ENCODE data around the gene UBE2C. TPM values are rescaled to one million over a fixed set of nuclear protein-coding genes. Genes with fewer than 3 reads are reported as not detected.

Gene UBE2C
- total and polyA plus RNA-seq, 2 donors (not counting 1 experiment from before 2014, with no cell fraction given), result 0.54 to 2.4 TPM

DNA sequence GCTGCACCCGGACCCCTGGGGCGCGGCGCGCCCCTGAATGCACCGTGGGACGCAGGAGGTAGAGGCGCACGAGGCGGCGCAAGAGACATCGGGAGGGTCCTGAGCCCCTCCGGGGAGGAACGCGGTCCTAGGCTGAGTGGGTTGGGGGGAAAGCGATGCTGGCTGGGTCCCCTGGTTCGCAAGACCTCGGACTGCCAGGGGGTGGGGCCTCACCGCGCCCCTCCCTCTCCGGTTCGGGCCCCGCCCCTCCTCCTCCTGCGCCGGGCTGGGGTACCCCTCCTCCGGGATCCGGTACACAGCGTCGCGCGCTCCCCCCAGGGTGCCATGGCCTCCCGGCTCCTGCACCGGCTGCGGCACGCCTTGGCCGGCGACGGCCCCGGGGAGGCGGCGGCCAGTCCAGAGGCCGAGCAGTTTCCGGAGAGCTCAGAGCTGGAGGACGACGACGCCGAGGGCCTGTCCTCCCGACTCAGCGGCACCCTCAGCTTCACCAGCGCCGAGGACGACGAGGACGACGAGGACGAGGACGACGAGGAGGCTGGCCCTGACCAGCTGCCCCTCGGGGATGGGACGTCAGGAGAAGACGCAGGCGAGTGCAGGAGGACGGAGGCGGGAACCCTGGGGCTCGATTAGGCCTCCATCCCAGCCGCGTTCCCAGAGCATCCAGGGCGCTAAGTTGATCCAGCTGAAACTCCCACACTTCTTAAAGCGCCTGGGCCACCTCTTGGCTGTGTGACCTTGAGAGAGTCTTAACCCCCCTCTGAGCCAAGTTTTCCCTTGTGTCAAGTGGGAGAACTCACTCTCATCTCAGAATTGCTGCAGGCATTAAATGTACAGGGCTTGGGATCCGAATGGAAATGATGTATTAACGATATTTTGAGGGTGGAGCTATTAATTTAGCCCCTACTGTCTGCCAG lies 21.7 kb downstream of the UBE2C start:
- Mint-ChIP-seq H3K4me3 (peak overlapping the region; percentile 83), H3K27ac (peak overlapping the region; percentile 53), H3K27me3 (no peaks in the 10 kb centered on the region), H3K9me3 (ENCODE audit: insufficient read depth) (no peaks in the 10 kb centered on the region), H3K4me1 (peaks cover 12% of the 10 kb centered on the region)
- H3K79me2 ChIP-seq (ENCODE audit: control insufficient read depth, insufficient read depth, low read length), result no peaks in the 10 kb centered on the region
- H3K9me3 ChIP-seq (ENCODE audit: control extremely low read depth in 1 of 3, control insufficient read depth in 2 of 3, insufficient read depth in 1 of 3, low read length in 2 of 3), result no peaks in the 10 kb centered on the region
- intact Hi-C loops (cut with micrococcal nuclease), result no loop called here
- H3K4me2 ChIP-seq (replicated peaks; ENCODE audit: low read depth, low read length, poor library complexity, severe bottlenecking), result peak overlapping the region; percentile 98
- no peaks in the 10 kb centered on the region for H4K20me1 ChIP-seq (ENCODE audit: control insufficient read depth, insufficient read depth, low read length, poor library complexity, severe bottlenecking)
- WGBS (ENCODE audit: insufficient coverage), result 15% methylated on average over 70 of the region's 71 CpGs
- H3K27me3 ChIP-seq (replicated peaks in 1 of 4; ENCODE audit: control extremely low read depth in 1 of 4, control insufficient read depth in 3 of 4, insufficient read depth in 4 of 4, low read length in 3 of 4), result no peaks in the 10 kb centered on the region
- peak overlapping the region in 1 of 2 donors; percentile 55 for H3K27ac ChIP-seq (ENCODE audit: low read length in 2 of 2)
- H3K4me1 ChIP-seq (ENCODE audit: control insufficient read depth in 2 of 2, insufficient read depth in 2 of 2, low read length in 2 of 2), result peaks cover 6 to 18% of the 10 kb centered on the region in 2 donors
- ChIA-PET CTCF (interaction anchor here (0.7 to 1.2 kb wide), 3 partner anchors 47 to 127 kb away, joined by 3 to 4 read pairs (median 3); no protein-coding TSS in a partner anchor), POLR2A (interaction anchor here (2.1 kb wide), 1 partner anchor 8 kb away, joined by 5 read pairs; no protein-coding TSS in a partner anchor)
- H3K4me3 ChIP-seq (ENCODE audit: control extremely low read depth in 1 of 5, extremely low read depth in 1 of 5, insufficient read depth in 1 of 5, low read depth in 2 of 5, low read length in 4 of 5), result peak overlapping the region in 4 of 5 experiments; percentile 58 to 82 (median 69)
- peak overlapping the region; percentile 81 for H3K9ac ChIP-seq (ENCODE audit: low read length)
- peak overlapping the region; percentile 93 for H2AFZ ChIP-seq (ENCODE audit: insufficient read depth, low read depth, low read length, poor library complexity, severe bottlenecking)
- ATAC-seq (ENCODE audit: low read depth), result peak; percentile 86
- TF ChIP-seq CTCF (IDR thresholded peaks at IDR 0.05) (no peak), EZH2 (IDR thresholded peaks at IDR 0.05; ENCODE audit: borderline replicate concordance, insufficient read depth, low read depth, low read length, poor library complexity, severe bottlenecking) (no peak)
- H3K36me3 ChIP-seq (replicated peaks in 1 of 2; ENCODE audit: control extremely low read depth in 1 of 2, control insufficient read depth in 1 of 2, extremely low read depth in 1 of 2, insufficient read depth in 2 of 2, low read length in 1 of 2), result no peaks in the 10 kb centered on the region
- peak; percentile 60 for DNase-seq

- TF ChIP-seq CTCF (IDR thresholded peaks at IDR 0.05), result no peak
- TF ChIP-seq EZH2 (IDR thresholded peaks at IDR 0.05; ENCODE audit: borderline replicate concordance, insufficient read depth, low read depth, low read length, poor library complexity, severe bottlenecking), result no peak
- Mint-ChIP-seq H3K27ac (peak overlapping the region; percentile 53), H3K27me3 (no peaks in the 10 kb centered on the region), H3K9me3 (ENCODE audit: insufficient read depth) (no peaks in the 10 kb centered on the region), H3K4me1 (peaks cover 12% of the 10 kb centered on the region), H3K4me3 (peak overlapping the region; percentile 83)
- Histone ChIP-seq H3K9ac (ENCODE audit: low read length) (no peak overlapping the region), H3K4me1 (ENCODE audit: control insufficient read depth in 2 of 2, insufficient read depth in 2 of 2, low read length in 2 of 2) (peaks cover 6 to 18% of the 10 kb centered on the region in 2 donors), H3K27ac (ENCODE audit: low read length in 2 of 2) (no peak overlapping the region), H3K9me3 (ENCODE audit: control extremely low read depth in 1 of 3, control insufficient read depth in 2 of 3, insufficient read depth in 1 of 3, low read length in 2 of 3) (no peaks in the 10 kb centered on the region), H3K36me3 (replicated peaks in 1 of 2; ENCODE audit: control extremely low read depth in 1 of 2, control insufficient read depth in 1 of 2, extremely low read depth in 1 of 2, insufficient read depth in 2 of 2, low read length in 1 of 2) (no peaks in the 10 kb centered on the region), H3K79me2 (ENCODE audit: control insufficient read depth, insufficient read depth, low read length) (no peaks in the 10 kb centered on the region), H3K27me3 (replicated peaks in 1 of 4; ENCODE audit: control extremely low read depth in 1 of 4, control insufficient read depth in 3 of 4, insufficient read depth in 4 of 4, low read length in 3 of 4) (no peaks in the 10 kb centered on the region), H4K20me1 (ENCODE audit: control insufficient read depth, insufficient read depth, low read length, poor library complexity, severe bottlenecking) (no peaks in the 10 kb centered on the region), H3K4me3 (ENCODE audit: control extremely low read depth in 1 of 5, extremely low read depth in 1 of 5, insufficient read depth in 1 of 5, low read depth in 2 of 5, low read length in 4 of 5) (no peak overlapping the region), H3K4me2 (replicated peaks; ENCODE audit: low read depth, low read length, poor library complexity, severe bottlenecking) (peak overlapping the region; percentile 98), H2AFZ (ENCODE audit: insufficient read depth, low read depth, low read length, poor library complexity, severe bottlenecking) (no peak overlapping the region)
- ChIA-PET CTCF (interaction anchor here (1.0 to 1.2 kb wide), 2 partner anchors 47 to 126 kb away, joined by 3 to 4 read pairs; no protein-coding TSS in a partner anchor), POLR2A (interaction anchor here (2.1 kb wide), 1 partner anchor 8 kb away, joined by 5 read pairs; no protein-coding TSS in a partner anchor)
- DNase-seq, result no peak
- no peak for ATAC-seq (ENCODE audit: low read depth)
- intact Hi-C loops (cut with micrococcal nuclease), result no loop called here
- 97% methylated on average over 14 of the region's 14 CpGs for WGBS (ENCODE audit: insufficient coverage)
These were observed 22.3 kb downstream of the UBE2C start for GRCh38 chr20:45834797-45835161.
